ENCODE data around the gene SNX22. TPM values are rescaled to one million over a fixed set of nuclear protein-coding genes. Genes with fewer than 3 reads are reported as not detected.

Gene SNX22
- polyA plus RNA-seq, 2 of the 4 experiments (the other 2 are of a cell fraction) = 0.22 to 1.1 TPM

GRCh38 chr15:64163659-64164362 is 12.3 kb downstream of the SNX22 start:
- Histone ChIP-seq H3K4me3 (peak overlapping the region; percentile 33), H3K4me2 (peak overlapping the region; percentile 76), H3K27ac (peak overlapping the region; percentile 73 to 80), H3K4me1 (peaks cover 32% of the 10 kb centered on the region), H3K9me3 (no peaks in the 10 kb centered on the region)
- no peak for FAIRE-seq
- peak; percentile 5 to 10; a peak in 3 of 6 replicates for ATAC-seq
- WGBS (ENCODE audit: missing lambda C conversion rate) = 74% methylated on average over 14 of the region's 14 CpGs
- CTCF ChIA-PET = interaction anchor here (0.6 to 5.7 kb wide), 18 partner anchors 9 to 564 kb away, joined by 3 to 69 read pairs (median 5); partner anchors contain the start of genes CSNK1G1 and SNX22
- no peak for DNase-seq (ENCODE audit: low read depth in 1 of 2, low spot score in 1 of 2)
- TF ChIP-seq CHD4 (IDR thresholded peaks at IDR 0.05; ENCODE audit: borderline replicate concordance) (no peak), PHF8 (IDR thresholded peaks at IDR 0.05; ENCODE audit: borderline replicate concordance, low read depth) (0 out of 2 replicates have a peak, but pooled peaks have one; percentile 0)
- POLR2A ChIA-PET = interaction anchor here (1.1 to 2.3 kb wide), 5 partner anchors 10 to 224 kb away, joined by 3 to 19 read pairs (median 6); partner anchors contain the start of genes SNX1 and TRIP4

- WGBS (ENCODE audit: missing lambda C conversion rate) = 90% methylated on average over 4 of the region's 4 CpGs
- no peak for FAIRE-seq
These were observed 12.9 kb downstream of the SNX22 start for GRCh38 chr15:64164436-64164835.

More at GRCh38 chr15:64164436-64164835, 12.9 kb downstream of the SNX22 start:
- Histone ChIP-seq H3K4me2 (no peak overlapping the region), H3K4me3 (no peak overlapping the region), H3K27ac (no peak overlapping the region), H3K4me1 (peaks cover 32% of the 10 kb centered on the region), H3K9me3 (no peaks in the 10 kb centered on the region)
- no peak for TF ChIP-seq USF2 (IDR thresholded peaks at IDR 0.05)
- no peak for TF ChIP-seq NFE2L2 (conservative IDR thresholded peaks at IDR 0.05; ENCODE audit: low read length)
- no peak for TF ChIP-seq CHD4 (IDR thresholded peaks at IDR 0.05; ENCODE audit: borderline replicate concordance)
- TF ChIP-seq REST (IDR thresholded peaks at IDR 0.05) = no peak
- no peak for TF ChIP-seq ESRRA (IDR thresholded peaks at IDR 0.05; ENCODE audit: borderline replicate concordance, low read length)
- no peak for TF ChIP-seq ZC3H11A (IDR thresholded peaks at IDR 0.05)
- TF ChIP-seq HES2 (IDR thresholded peaks at IDR 0.05) = no peak
- TF ChIP-seq KDM1A (IDR thresholded peaks at IDR 0.05; ENCODE audit: low read depth) = no peak
- no peak for TF ChIP-seq HOXB5 (CRISPR knock-in tag; IDR thresholded peaks at IDR 0.05)
- TF ChIP-seq BHLHE40 (IDR thresholded peaks at IDR 0.05; ENCODE audit: low read depth, low read length) = no peak
- no peak for TF ChIP-seq E2F6 (IDR thresholded peaks at IDR 0.05; ENCODE audit: borderline replicate concordance, low read depth)
- TF ChIP-seq ZSCAN20 (CRISPR knock-in tag; IDR thresholded peaks at IDR 0.05) = no peak
- ChIA-PET CTCF (interaction anchor here (0.6 to 5.7 kb wide), 8 partner anchors 10 to 564 kb away, joined by 3 to 69 read pairs (median 5); partner anchors contain the start of gene SNX22), POLR2A (no interaction called here)
- no peak for ATAC-seq
- DNase-seq (ENCODE audit: low read depth in 1 of 2, low spot score in 1 of 2) = no peak

All from A549 (cell line).